ENCODE results near the gene SELL.

- TF ChIP-seq, protein P1, sequence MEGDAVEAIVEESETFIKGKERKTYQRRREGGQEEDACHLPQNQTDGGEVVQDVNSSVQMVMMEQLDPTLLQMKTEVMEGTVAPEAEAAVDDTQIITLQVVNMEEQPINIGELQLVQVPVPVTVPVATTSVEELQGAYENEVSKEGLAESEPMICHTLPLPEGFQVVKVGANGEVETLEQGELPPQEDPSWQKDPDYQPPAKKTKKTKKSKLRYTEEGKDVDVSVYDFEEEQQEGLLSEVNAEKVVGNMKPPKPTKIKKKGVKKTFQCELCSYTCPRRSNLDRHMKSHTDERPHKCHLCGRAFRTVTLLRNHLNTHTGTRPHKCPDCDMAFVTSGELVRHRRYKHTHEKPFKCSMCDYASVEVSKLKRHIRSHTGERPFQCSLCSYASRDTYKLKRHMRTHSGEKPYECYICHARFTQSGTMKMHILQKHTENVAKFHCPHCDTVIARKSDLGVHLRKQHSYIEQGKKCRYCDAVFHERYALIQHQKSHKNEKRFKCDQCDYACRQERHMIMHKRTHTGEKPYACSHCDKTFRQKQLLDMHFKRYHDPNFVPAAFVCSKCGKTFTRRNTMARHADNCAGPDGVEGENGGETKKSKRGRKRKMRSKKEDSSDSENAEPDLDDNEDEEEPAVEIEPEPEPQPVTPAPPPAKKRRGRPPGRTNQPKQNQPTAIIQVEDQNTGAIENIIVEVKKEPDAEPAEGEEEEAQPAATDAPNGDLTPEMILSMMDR (IDR thresholded peaks at IDR 0.05): no peak
- TF ChIP-seq POLR2AphosphoS5 (IDR thresholded peaks at IDR 0.05): no peak
- TF ChIP-seq POLR2A (IDR thresholded peaks at IDR 0.05): no peak
These were observed 27.8 kb downstream of the SELL start for GRCh38 chr1:169683661-169684060.
